Activated CD4-positive, alpha-beta T cell treated with anti-CD3 and anti-CD28 coated beads, Interleukin-2, amount 10 ng/mL, durations not matched to agents 7 days and 5 days (primary cell): ENCODE results near the gene PRKAR1B. TPM values are rescaled to one million over a fixed set of nuclear protein-coding genes. Genes with fewer than 3 reads are reported as not detected.

ENCODE experiments used
- total RNA-seq, 2 experiments: library from RNA; stranded (reverse); gene quantifications; one replicate each; pipeline ENCODE4 v1.2.3, GENCODE V29; 2021

Gene PRKAR1B
- total RNA-seq, 2 experiments from 2014 or later = 29.8 to 32.5 TPM

Other genes with a start within 250 kb of the PRKAR1B start
- under 1 TPM; 0.37 to 0.46 TPM for gene PDGFA, start 207.4 kb downstream of the PRKAR1B start, total RNA-seq
- gene DNAAF5, start 582 bp downstream of the PRKAR1B start, total RNA-seq = 10 to 100 TPM; 21.0 to 23.8 TPM
- gene SUN1, start 105.2 kb upstream of the PRKAR1B start, total RNA-seq = 10 to 100 TPM; 76.8 to 78.5 TPM
- gene GET4, start 149.3 kb upstream of the PRKAR1B start, total RNA-seq = 10 to 100 TPM; 32.1 to 36.3 TPM
- 10 to 100 TPM; 12.4 to 13.5 TPM for gene ADAP1, start 227.4 kb upstream of the PRKAR1B start, total RNA-seq
- 10 to 100 TPM; 18.2 to 20.1 TPM for gene COX19, start 248.3 kb upstream of the PRKAR1B start, total RNA-seq